CD4-positive, alpha-beta T cell treated with Interleukin-15 for 1 hour (primary cell): ENCODE results near the gene SLCO4A1.

Source experiments
- DNase-seq: peaks from one replicate; pipeline ENCODE4 v3.0.0-alpha.2; 2020

Gene SLCO4A1

DNA sequence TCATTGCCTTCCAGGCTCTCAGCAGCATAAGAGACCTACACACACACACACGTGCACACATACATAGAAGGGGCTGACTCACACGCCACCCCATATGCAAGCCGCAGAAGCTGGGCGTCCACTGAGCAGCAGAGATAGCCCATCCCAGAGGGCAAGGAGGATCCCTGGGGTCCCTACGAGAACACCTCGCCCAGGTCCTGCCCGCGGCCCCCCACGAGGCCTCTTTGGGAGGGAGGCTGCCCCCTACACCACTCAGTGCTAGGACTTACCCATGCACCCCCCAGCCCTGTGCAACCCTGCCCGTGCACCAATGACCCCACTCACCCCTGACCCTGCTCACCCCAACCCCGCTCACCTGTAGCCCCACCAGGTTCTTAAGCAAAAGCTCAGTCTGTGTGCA is 45.8 kb downstream of the SLCO4A1 start:
- no peak for DNase-seq

DNA sequence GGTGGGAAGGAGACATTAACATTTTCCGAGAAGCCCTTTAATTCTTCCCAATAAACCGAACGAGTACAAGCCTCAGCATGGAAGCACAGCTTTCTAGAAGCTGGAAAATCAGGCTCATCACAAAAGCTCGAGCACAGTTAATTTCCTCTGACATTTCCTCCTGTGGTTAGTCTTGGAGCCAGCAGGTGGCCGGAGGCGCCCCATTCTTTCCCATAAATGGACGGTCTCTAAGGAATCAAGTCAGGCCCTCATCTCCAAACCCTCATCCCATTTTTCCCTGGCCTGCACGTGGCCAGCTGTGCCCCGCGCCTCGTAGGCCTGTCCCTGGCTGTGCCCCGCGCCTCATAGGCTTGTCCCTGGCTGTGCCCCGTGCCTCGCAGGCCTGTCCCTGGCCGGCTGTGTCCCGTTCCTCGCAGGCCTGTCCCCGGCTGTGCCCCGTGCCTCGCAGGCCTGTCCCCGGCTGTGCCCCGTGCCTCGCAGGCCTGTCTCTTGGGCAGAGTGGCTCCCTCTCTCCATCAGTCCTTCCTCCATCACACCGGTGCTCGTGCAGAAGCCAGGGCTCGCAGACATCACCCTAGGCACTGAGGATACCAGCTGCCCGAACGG is 46.7 kb downstream of the SLCO4A1 start:
- DNase-seq: no peak

DNA sequence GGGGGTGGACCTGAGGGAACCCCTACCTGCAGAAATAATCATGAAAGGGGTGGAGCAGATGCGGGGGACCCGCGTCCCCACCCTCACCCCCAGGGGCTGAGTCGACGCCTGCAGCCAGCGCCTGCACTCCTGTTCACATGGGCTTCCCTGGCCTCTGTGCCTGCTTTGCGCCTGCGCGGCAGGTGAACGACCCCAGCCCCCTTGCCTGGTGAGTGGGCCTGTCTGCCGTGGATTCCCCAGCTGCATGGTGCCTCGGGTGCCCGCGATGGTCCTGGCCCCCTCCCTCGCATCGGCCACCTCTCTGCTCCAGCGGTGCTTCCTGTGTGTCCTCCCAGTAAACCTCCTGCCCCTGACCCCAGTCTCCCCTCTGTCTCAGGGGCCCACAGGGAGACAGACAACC is 47.6 kb downstream of the SLCO4A1 start:
- DNase-seq: no peak

DNA sequence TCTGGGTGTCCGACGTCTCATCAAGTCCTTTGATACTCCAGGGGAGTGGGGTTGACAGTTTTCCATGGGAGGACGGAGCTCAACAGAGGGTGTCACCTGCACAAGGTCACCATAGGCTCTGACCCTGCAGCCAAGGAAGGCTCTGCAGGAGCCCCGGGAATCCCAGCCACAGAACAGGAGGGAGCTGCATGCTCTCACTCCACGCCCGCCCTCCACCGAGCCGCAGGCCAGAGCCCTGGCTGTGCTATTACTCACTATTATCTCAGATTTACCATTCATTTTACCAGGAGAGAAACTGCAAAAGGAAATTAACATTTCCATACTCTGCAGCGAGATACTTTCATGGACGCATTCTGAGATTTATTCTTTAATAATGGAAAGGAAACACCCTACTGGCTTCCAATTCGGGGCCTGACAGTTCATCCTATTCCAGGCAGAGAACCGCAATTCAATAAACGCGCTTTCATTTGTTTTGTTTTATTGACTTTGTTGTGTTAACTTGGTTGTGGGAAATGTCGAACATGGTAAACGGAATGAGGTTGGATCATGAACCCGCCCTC is 48.0 kb downstream of the SLCO4A1 start:
- no peak for DNase-seq

DNA sequence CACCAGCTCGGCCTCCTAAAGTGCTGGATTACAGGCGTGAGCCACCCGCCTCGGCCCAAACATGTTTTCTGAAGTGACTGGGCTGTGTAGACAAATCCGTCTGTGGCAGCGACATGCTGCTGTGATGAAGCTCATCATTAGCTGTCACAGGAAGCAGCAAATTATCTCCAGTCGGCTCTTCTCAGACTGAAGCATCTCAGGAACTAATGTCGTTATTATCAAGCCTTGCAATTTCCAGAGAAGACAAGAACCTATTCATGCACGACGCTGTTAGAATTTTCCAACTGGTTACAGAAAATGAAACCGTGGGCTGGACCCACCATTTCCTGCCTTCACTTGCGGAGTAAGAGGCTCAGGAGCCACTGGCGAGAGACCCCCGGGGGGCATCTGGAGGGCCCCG is 49.2 kb downstream of the SLCO4A1 start:
- DNase-seq: no peak

DNA sequence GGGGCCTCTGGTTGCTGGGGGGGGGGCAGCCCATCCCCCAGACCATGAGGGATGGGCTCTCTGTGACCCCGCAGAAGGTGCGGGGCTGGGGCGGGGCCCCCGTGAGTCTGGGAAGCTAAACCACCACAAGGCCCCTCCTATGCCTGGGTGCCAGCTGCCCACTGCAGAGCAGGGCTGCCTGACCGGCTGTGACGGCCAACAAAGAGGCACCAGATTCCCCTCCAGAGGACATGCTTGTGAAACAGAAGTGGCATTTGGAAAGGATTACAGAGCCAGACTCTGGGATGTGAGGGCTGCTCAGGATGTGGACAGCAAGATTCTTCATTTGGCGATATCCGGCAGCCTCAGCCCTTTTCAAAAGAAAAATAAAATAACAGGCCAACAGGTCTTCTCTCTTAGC is 49.9 kb downstream of the SLCO4A1 start:
- DNase-seq: no peak

DNA sequence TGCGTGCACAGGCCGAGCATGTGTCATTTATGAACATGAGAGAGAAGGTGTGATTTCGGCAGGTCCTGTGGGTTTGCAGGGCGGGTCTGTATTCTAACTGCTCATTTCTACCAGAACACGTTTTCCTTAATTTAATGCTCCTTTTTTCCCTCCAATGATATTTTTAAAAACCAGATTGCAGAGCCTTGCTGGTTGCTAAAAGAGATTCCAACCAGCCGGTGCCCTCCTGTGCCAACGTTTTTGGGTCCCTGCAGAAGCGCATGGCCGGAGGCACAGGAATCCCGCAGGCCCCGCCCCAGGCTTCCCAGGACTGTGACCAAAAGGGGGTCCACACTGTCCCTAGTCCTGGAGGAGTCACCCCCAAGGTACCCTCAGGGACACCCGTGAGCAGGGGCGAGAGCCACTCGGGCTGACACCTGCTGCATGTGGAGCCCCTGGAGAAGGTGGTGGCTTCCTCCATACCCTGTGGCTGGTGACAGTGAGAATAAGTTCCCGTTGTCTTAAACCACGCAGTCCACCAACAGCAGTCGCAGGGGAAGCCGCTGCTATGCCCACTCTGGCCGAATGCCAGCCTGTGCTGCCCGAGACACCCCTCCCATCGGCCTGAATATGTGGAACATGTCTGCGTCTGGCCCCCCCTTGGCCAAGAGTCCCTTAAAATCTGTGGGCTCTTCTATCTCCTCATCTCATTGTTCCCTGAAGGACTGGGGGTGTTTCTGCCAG is 50.7 kb downstream of the SLCO4A1 start:
- DNase-seq: no peak

DNA sequence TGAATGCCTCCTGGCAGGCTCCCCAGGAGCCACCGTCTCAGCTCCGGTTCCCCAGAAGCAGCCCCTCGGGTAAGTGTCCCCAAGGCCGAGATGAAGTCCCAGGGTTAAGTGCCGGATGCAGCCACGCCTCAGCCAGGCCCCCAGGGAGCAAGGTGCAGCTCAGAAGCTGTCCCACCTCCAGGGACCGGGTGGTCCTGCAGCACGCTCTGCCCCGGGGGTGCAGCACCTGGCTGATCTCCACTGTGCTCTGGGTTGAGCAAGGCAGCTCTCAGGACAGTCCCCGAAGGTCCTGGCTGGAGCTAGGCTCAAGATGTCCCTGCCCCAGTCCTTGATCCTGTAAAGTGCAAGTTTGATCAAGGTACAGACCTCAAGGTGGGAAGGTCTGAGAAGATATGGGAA is 51.2 kb downstream of the SLCO4A1 start:
- no peak for DNase-seq

DNA sequence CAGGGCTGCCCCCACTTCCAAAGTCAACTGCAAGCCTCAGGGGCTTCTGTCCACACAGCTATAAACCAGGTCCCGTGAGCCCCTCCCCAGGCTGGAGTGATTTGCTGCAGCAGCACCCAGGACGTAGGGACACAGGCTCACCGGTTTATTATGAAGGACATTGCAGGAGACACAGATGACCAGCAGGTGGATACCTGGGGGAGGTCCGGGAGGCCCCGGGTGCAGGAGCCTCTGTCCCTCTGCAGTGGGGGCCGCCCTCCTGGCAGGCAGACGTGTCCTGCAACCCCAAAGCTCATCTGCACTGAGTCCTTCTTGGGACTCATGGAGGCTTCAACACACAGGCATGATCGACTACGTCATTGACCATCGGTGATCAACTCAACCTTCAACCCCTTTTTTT is 51.8 kb downstream of the SLCO4A1 start:
- DNase-seq: no peak

DNA sequence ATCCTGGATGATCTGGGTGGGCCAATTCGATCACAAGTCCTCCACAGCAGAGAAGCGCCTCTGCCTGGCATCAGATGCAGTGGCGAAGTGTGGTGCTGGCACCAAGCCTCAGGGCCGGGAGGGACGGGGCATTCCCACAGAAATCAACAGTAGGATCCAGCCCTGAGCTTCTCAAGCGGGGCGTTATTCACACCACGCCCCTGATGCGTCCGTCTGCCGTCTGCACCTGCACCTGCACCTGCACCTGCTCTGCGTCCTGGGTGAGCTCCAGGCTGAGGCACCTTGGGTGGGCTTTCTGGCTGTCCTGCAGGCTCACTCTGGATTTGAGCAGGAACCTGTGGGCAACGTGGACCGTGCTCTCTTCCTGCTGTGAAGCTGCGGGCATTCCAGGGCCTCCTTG is 52.6 kb downstream of the SLCO4A1 start:
- no peak for DNase-seq

DNA sequence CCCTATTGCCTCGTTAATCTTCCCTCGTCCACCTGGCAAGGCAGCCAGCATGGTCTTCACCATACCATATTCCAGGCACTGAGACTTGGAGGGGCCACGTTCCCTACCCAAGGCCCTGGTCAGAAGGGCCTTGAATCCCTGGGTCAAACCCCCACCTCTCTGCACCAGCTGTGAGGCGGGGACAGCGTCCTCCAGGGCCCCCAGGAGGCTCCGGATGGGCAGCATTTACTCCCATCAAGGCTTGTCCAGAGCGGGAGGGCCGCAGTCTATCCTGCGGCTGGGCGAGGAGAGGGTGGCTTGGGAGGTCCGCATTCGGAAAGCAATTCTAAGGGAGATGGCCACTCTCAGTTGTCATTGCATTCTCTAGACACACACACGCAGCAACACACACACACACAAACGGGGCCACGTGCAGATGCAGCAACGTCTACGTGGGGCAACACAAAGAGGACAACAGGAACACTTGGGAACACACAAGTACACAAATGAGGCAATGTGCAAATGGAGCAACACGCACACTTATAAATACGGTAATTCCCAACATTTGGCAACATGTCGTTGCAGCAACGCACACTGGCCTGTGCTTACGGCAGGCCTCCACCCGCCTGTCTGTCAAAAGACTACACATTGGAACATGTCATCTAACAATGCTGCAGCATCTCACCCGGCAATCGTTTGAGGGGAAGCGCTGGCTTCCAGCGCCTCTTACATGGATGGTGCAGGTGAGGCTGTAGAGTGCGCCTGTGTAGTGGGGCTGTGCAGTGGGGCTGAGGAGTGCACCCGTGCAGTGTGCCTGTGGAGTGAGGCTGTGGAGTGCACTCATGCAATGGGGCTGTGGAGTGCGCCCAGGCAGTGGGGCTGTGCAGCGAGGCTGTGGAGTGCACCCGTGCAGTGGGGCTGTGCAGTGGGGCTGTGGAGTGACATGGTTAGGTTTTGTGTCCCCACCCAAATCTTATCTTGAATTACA is 53.4 kb downstream of the SLCO4A1 start:
- DNase-seq: no peak

DNA sequence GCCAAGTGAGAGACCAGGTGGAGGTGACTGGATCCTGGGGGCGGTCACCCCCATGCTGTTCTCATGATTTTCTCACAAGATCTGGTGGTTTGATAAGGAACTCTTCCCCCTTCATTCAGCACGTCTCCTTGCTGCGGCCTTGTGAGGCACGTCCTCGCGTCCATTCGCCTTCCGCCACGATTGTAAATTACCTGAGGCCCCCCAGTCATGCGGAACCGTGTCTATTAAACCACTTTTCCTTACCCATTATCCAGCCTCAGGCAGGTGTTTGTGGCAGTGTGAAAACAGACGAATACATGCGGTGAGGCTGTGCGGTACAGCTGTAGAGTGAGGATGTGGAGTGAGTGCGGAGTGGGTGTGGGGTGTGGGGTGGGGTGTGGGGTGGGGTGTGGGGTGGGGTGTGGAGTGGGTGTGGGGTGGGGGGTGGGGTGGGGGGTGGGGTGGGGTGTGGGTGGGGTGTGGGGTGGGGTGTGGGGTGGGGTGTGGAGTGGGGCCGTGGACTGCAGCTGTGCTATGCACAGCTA is 54.2 kb downstream of the SLCO4A1 start:
- DNase-seq: no peak

DNA sequence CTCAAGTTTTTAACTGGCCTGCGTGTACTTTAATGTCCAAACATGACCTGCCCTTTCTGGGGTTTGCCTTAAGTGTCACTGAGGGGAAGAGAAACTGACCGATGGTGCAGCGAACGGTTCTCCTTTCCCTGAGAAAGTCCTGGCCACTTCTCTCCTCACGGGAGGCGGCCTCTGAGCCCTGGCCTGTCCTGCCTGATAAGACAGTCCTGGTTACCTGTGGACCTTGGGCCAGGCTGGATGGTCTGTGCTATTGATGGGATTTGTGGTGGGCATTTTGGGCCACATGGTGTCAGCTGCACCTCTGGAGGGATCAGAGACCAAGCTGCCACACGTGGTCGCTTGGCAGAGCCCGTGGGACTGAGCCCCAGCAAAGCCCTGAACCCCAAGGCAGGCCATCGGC is 54.7 kb downstream of the SLCO4A1 start:
- no peak for DNase-seq

DNA sequence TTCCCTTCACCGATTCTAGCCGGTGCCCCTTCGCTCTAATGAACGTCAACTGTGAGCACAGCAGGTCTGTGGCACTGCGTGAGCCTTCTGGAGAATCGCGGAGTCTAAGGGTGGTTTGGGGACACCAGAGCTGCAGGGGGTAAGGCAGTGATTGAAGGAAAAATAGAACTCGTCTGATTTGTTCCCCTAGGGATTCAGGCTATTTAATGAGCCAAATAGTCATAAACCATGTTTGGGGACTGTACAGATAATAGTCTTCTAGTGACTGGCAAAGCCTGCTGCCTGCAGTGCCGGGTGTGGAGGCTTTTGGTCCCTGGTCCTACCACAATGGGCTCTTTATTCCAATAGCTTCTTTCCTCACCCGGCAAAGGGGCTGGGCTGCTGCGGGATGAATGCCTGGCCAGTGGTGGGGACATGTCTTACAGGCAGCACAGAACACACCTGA is 55.2 kb downstream of the SLCO4A1 start:
- no peak for DNase-seq

DNA sequence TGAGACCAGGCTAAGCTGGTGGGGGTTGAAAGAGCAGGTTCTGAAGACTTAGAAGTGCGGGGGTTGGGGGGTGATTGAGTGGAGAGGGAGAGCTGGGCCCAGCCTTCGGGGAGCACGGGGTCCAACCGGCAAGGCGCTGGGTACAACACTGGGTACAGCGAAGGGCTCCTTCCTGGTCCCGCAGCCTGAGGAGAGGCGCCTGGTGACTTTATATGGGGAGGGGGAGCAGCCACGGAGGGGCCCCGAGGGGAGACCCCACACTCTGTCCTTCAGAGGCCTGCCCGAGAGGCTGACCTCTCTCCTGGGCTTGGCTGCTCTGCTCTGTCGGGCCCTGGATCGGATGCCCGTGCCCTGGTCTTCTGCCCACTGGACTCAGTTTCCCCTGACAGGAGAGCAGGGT is 55.9 kb downstream of the SLCO4A1 start:
- DNase-seq: no peak

DNA sequence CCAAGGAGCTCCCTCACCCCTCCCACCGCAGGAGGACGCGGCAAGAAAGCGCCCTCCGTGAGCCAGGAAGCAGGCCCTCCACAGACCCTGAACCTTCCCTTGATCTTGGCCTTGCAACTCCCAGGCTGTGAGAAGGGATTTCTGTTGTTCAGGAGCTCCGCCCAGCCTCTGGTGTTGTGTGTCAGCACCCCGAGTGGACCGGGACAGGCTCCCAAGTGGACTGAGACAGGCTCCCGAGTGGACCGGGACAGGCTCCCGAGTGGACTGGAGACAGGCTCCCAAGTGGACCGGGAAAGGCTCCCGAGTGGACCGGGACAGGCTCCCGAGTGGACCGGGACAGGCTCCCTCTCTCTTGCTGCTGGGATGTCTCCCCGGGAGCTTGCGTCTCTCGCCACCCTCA is 57.0 kb downstream of the SLCO4A1 start:
- DNase-seq: no peak

DNA sequence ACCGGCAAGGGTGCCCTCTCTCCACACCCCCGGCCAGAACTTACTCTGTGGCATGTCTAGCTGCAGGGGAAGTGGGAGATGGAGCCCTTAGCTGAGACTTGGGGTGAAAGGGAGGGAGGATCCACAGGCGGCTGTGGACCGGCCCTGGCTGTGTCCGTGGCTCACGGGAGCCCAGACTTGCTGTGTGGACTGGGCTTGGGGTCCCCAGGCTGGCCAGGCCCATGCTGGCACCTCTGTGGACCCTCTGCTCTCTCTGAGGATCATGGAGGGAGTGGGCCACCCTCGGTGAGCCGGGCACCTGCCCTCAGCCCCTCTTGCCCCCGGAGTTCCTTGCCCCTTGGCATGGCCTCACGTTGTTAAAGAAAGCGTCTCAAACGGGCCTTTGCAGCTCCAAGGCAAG is 57.4 kb downstream of the SLCO4A1 start:
- DNase-seq: no peak

DNA sequence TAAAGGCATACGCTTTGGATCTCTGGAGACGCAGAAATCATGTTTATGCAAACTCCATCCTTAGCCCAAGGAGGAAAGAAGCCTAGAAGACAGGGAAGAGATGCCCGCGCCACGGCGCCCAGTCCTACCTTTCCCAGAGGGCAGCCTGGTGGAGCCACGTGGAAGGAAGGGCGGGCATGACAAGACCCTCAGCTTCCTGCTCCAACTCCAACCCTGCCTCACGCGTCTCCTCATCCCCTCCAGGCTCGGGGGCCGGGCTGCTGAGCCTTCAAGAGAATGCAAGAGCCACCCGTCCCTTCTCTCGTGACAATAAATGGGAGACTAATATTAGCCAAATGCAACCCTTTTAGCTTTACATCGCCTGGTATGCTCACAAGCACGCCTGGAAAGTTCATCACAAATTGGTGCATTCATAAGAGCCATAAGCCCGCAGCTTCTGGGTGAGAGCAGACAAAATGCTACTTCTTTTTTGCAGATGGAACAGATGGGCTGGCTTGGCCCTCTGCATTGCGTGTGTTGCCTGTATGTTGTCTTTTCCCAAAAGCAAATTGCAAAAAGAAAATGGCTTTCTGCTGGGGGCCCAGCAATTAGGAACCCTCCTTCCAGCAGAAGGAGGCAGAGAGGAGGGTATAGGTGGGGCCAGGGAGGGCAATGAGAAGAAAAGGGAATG is 58.1 kb downstream of the SLCO4A1 start:
- no peak for DNase-seq

DNA sequence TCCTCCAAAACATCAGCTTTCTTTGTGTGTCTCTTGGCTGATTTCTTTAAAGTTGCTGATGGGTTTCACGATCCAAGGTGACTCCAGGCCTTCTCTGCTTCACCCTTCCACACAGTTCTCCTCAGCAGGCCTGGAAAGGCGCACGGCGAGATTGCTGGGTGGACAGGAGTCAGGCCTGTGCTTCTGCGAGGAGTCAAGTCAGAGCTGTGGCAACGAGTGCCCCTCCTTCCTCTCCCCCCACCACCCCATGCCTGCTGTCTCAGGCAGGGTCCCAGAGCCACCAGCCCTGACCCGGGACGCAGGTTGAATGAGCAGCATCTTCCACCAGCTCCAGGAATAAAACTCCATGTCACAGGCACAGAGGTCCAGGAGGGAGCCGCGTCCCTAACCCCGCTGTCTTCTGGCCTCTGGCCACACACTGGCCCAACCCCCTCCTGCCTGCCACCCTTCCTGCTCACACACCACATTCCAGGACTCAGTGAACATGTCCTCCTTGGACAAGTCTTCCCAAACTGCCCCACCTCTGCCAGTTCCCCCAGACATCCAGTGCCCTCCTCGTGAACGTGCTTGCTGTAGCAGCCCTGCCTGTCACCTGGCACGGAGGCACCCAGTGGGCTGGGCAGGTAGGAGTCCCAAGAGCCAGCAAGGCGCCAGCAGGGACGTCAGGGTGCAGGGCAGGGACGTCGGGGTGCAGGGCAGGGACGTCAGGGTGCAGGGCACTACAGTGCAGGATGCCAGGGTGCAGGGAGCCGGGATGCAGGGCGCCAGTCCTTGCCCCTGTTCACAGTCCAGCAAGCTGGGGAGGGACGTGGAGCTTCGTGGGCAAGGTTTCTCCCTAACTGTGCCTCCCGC is 59.1 kb downstream of the SLCO4A1 start:
- no peak for DNase-seq

DNA sequence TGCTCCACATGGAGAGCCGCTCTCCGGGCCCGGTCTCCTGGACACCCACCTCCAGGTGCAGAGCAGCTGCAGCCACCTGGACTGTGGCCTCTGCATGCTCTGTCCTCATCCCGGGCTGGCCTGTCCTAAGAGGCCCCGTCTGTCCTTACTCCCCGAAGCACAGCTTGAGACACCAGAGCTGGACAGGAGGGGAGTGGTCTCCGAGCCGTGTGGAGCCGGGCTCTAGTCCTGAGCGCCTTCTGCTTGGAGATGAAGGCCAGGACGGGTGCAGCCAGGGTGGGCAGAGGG is 59.7 kb downstream of the SLCO4A1 start:
- no peak for DNase-seq

DNA sequence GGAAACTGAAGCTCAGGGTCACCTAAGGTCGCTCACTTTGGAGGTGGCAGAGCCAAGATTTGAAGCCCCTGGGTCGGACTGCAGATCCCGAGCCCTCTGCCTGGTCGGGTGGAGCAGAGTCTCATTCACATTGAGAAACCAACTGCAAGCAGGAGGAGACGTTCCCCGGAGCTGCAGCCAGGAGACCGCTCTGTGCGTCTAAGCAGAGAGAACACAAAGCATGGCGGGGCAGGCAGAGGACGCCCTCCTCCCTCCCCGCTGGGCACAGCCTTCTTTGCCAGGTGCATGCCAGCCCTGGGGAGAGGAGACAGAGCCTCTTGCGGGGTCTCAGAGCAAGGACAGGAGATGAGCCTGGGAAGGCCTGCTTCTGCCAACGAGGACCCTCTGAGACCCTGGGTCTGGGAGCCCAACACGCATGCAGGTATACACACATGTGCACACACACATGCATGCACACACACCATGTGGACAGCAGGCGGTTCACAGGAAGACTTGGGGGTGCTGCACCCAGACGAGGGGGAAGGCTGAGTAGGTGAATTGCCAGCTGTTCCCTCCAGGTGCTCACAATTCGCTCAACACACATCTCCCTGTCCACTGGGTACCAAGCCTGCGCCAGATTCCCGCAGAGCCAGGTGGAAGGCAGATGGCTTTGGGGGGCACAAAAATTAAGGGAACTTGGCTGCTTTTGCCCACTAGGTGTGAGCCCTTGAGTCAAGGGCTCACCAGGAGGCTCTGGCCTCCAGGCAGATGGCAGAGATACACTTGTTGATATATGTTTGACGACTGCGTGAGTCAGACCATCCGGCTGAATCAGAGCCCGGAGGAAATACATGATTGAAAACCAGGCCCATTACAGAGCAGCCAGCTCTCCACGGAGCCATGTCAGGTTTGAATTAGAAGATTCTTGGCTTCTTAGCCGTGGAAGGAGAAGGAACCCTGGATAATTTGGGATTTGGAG is 60.9 kb downstream of the SLCO4A1 start:
- DNase-seq: no peak
